OCI-LY7 (cell line): ENCODE measurements around the gene LDLRAD2. TPM values are rescaled to one million over a fixed set of nuclear protein-coding genes. Genes with fewer than 3 reads are reported as not detected.

ENCODE experiments used
- BruUV-seq: library from RNA; stranded (reverse); fragments of 400-500 nt; replicated peaks from 2 replicates; lab custom pipeline; 2021; lab: Mats Ljungman, UMichigan
- CTCF ChIA-PET: fragments of 300-600 bp; sonication (Branson Sonifier 250); formaldehyde crosslinking; loops from one replicate; lab custom pipeline; 2022; ENCODE audit warnings: antibody characterized with exemption; ENCODE audit not compliant: unreplicated experiment; lab: Charles Lee
- POLR2A ChIA-PET: fragments of 300-600 bp; sonication (Branson Sonifier 250); formaldehyde crosslinking; loops from one replicate; lab custom pipeline; 2022; ENCODE audit warnings: antibody characterized with exemption; lab: Charles Lee
- DNase-seq: peaks from one replicate; pipeline ENCODE4 v3.0.0-alpha.2; 2015; ENCODE audit warnings: low spot score
- H2AFZ ChIP-seq: fragments of 200-600 bp; sonication (generic), shearing (Covaris generic); 2 replicates; pipeline ENCODE4 v1.6.1; 2014; ENCODE audit warnings: mild to moderate bottlenecking, antibody characterized with exemption, low read length, moderate library complexity
- H3K27ac ChIP-seq: fragments of 200-600 bp; sonication (generic); 2 replicates; pipeline ENCODE4 v1.5.1; 2014; ENCODE audit warnings: mixed run types, low read depth, mild to moderate bottlenecking, moderate library complexity, low read length, inconsistent platforms; ENCODE audit not compliant: poor library complexity, severe bottlenecking
- H3K36me3 ChIP-seq: fragments of 200-600 bp; sonication (generic); 2 replicates; pipeline ENCODE4 v1.6.1; 2014; ENCODE audit warnings: mild to moderate bottlenecking, antibody characterized with exemption, low read length, moderate library complexity, mixed read lengths; ENCODE audit not compliant: insufficient read depth
- H3K4me1 ChIP-seq: fragments of 200-600 bp; sonication (generic); 2 replicates; pipeline ENCODE4 v1.5.1; 2014; ENCODE audit warnings: mild to moderate bottlenecking, low read length; ENCODE audit not compliant: insufficient read depth, poor library complexity, severe bottlenecking
- H3K4me2 ChIP-seq: fragments of 200-600 bp; sonication (generic); 2 replicates; pipeline ENCODE4 v1.6.1; 2014; ENCODE audit warnings: mild to moderate bottlenecking, low read length
- H3K4me3 ChIP-seq: fragments of 200-600 bp; sonication (generic); 2 replicates; pipeline ENCODE4 v1.5.1; 2014; ENCODE audit warnings: mild to moderate bottlenecking, low read depth, low read length; ENCODE audit not compliant: poor library complexity, severe bottlenecking
- H3K79me2 ChIP-seq: fragments of 200-600 bp; sonication (generic); 2 replicates; pipeline ENCODE4 v1.6.1; 2016; ENCODE audit warnings: low read depth, mild to moderate bottlenecking, low read length, moderate library complexity, mixed read lengths; ENCODE audit not compliant: insufficient read depth
- H3K9me2 ChIP-seq: fragments of 200-600 bp; sonication (generic); 2 replicates; pipeline ENCODE4 v1.6.1; 2016; ENCODE audit warnings: mild to moderate bottlenecking, low read length, mixed read lengths; ENCODE audit not compliant: insufficient read depth
- H3K9me3 ChIP-seq: fragments of 200-600 bp; sonication (generic); 2 replicates; pipeline ENCODE4 v1.6.1; 2014; ENCODE audit warnings: mild to moderate bottlenecking, mixed run types, low read length, mixed read lengths
- H4K20me1 ChIP-seq: fragments of 200-600 bp; sonication (generic); 2 replicates; pipeline ENCODE4 v1.6.1; 2014; ENCODE audit warnings: mild to moderate bottlenecking, antibody characterized with exemption, low read length, moderate library complexity, mixed read lengths; ENCODE audit not compliant: insufficient read depth
- CTCF ChIP-seq: fragments of 200-600 bp; sonication (generic); conservative IDR thresholded peaks from 2 replicates; pipeline ENCODE4 v1.5.1; 2014; ENCODE audit warnings: mild to moderate bottlenecking, antibody characterized with exemption, low read length, moderate library complexity, mixed read lengths
- EZH2phosphoT487 ChIP-seq: fragments of 200-600 bp; sonication (generic); IDR thresholded peaks from 2 replicates; pipeline ENCODE4 v1.6.1; 2018; ENCODE audit warnings: low read depth, borderline replicate concordance, mild to moderate bottlenecking, mixed run types, antibody characterized with exemption, low read length, moderate library complexity, mixed read lengths
- intact Hi-C: fragments of 100-400 bp; cut with micrococcal nuclease; formaldehyde crosslinking; loops from one replicate; pipeline ENCODE4 v1.10.0; 2022; ENCODE audit not compliant: unreplicated experiment
- total RNA-seq, 2 experiments: library from RNA; depleted of rRNA in 1 of 2; stranded (reverse); fragments of >200 nt in 1 of 2; shearing (Covaris generic) in 1 of 2; gene quantifications; 2 replicates each; pipeline ENCODE4 v1.2.3, GENCODE V29; 2014 to 2022

LDLRAD2 gene
- total RNA-seq, 2 experiments from 2014 or later: not detected

- Histone ChIP-seq H4K20me1 (no peaks in the 10 kb centered on the region), H3K79me2 (no peaks in the 10 kb centered on the region), H3K9me3 (no peaks in the 10 kb centered on the region), H2AFZ (no peak overlapping the region), H3K36me3 (no peaks in the 10 kb centered on the region), H3K4me1 (peaks cover 3% of the 10 kb centered on the region), H3K27ac (no peak overlapping the region), H3K4me3 (no peak overlapping the region), H3K9me2 (no peaks in the 10 kb centered on the region), H3K4me2 (no peak overlapping the region)
- no TSS peak for BruUV-seq
- TF ChIP-seq EZH2phosphoT487 (no peak), CTCF (no peak)
- intact Hi-C loops: no loop called here
- POLR2A ChIA-PET: no interaction called here
- CTCF ChIA-PET: no interaction called here
- DNase-seq: peak; percentile 13
These were observed 3.8 kb downstream of the LDLRAD2 start for GRCh38 chr1:21815724-21816321.

GRCh38 chr1:21816602-21817302 is 4.7 kb downstream of the LDLRAD2 start:
- H3K27ac ChIP-seq: no peak overlapping the region
- no TSS peak for BruUV-seq
- CTCF ChIA-PET: no interaction called here

More at GRCh38 chr1:21816602-21817302, 4.7 kb downstream of the LDLRAD2 start:
- Histone ChIP-seq H3K4me1 (peaks cover 3% of the 10 kb centered on the region), H3K4me3 (no peak overlapping the region), H3K4me2 (no peak overlapping the region), H3K9me3 (no peaks in the 10 kb centered on the region), H2AFZ (no peak overlapping the region), H3K9me2 (no peaks in the 10 kb centered on the region), H3K79me2 (no peaks in the 10 kb centered on the region), H3K36me3 (no peaks in the 10 kb centered on the region), H4K20me1 (no peaks in the 10 kb centered on the region)
- DNase-seq: no peak
- TF ChIP-seq CTCF (no peak), EZH2phosphoT487 (no peak)
- intact Hi-C loops: no loop called here
- POLR2A ChIA-PET: no interaction called here
